Measurements from ENCODE around the gene PYROXD2. TPM values are rescaled to one million over a fixed set of nuclear protein-coding genes. Genes with fewer than 3 reads are reported as not detected.

PYROXD2 gene
- total RNA-seq, 1 experiment from 2014 or later: 2.3 TPM

- intact Hi-C loops (cut with micrococcal nuclease; ENCODE audit: unreplicated experiment): no loop called here
These were observed 25.6 kb downstream of the PYROXD2 start for GRCh38 chr10:98389398-98389797.

GRCh38 chr10:98388101-98388655 is 26.8 kb downstream of the PYROXD2 start:
- DNase-seq (ENCODE audit: low read depth, low spot score): no peak
- Histone ChIP-seq H3K27ac (ENCODE audit: low read length) (no peak overlapping the region), H3K27me3 (ENCODE audit: control insufficient read depth, insufficient read depth, low read length) (peaks cover 5% of the 10 kb centered on the region; the same call in 1 of the 2 replicates), H3K4me3 (ENCODE audit: low read depth in 2 of 2, low read length in 2 of 2) (no peak overlapping the region), H3K4me1 (ENCODE audit: control insufficient read depth, insufficient read depth, low read length) (no peaks in the 10 kb centered on the region), H3K36me3 (ENCODE audit: control insufficient read depth, insufficient read depth, low read length) (no peaks in the 10 kb centered on the region), H3K9me3 (ENCODE audit: control insufficient read depth, insufficient read depth, low read depth, low read length) (no peaks in the 10 kb centered on the region)
- no TSS peak for BruUV-seq (replicated peaks)
- intact Hi-C loops (cut with micrococcal nuclease; ENCODE audit: unreplicated experiment) (no loop called here), in situ Hi-C loops (cut with HindIII; ENCODE audit: low pct_unique_long_range_greater_than_20kb, low sequenced_read_pairs) (no loop called here)
- TF ChIP-seq TCF7L2 (IDR thresholded peaks at IDR 0.05; ENCODE audit: low read depth, low read length): no peak
- no peak for TF ChIP-seq CTCF (IDR thresholded peaks at IDR 0.05)
- TF ChIP-seq SIN3A (IDR thresholded peaks at IDR 0.05; ENCODE audit: borderline replicate concordance, insufficient read depth, low read depth, low read length): no peak
- TF ChIP-seq REST (IDR thresholded peaks at IDR 0.05; ENCODE audit: insufficient read depth in 1 of 2, low read depth in 2 of 2, low read length in 1 of 2): no peak
- no peak for TF ChIP-seq POLR2AphosphoS5 (IDR thresholded peaks at IDR 0.05; ENCODE audit: low read depth, low read length)
- ChIA-PET POLR2A (no interaction called here), CTCF (interaction anchor here (1.3 kb wide), 1 partner anchor 79 kb away, joined by 5 read pairs; no protein-coding TSS in a partner anchor)
- ATAC-seq: 0 out of 2 replicates have a peak, but pooled peaks have one; percentile 35

More at GRCh38 chr10:98389398-98389797, 25.6 kb downstream of the PYROXD2 start:
- Histone ChIP-seq H3K9me3 (ENCODE audit: control insufficient read depth, insufficient read depth, low read depth, low read length) (no peaks in the 10 kb centered on the region), H3K4me3 (ENCODE audit: low read depth in 2 of 2, low read length in 2 of 2) (no peak overlapping the region), H3K27me3 (ENCODE audit: control insufficient read depth, insufficient read depth, low read length) (peaks cover 5% of the 10 kb centered on the region; the same call in 1 of the 2 replicates), H3K27ac (ENCODE audit: low read length) (no peak overlapping the region), H3K4me1 (ENCODE audit: control insufficient read depth, insufficient read depth, low read length) (no peaks in the 10 kb centered on the region), H3K36me3 (ENCODE audit: control insufficient read depth, insufficient read depth, low read length) (no peaks in the 10 kb centered on the region)
- no peak for ATAC-seq
- in situ Hi-C loops (cut with HindIII; ENCODE audit: low pct_unique_long_range_greater_than_20kb, low sequenced_read_pairs): no loop called here
- no TSS peak for BruUV-seq (replicated peaks)
- no peak for DNase-seq (ENCODE audit: low read depth, low spot score)
- no peak for TF ChIP-seq POLR2AphosphoS5 (IDR thresholded peaks at IDR 0.05; ENCODE audit: low read depth, low read length)
- no peak for TF ChIP-seq TCF7L2 (IDR thresholded peaks at IDR 0.05; ENCODE audit: low read depth, low read length)
- TF ChIP-seq REST (IDR thresholded peaks at IDR 0.05; ENCODE audit: insufficient read depth in 1 of 2, low read depth in 2 of 2, low read length in 1 of 2): no peak
- TF ChIP-seq CTCF (IDR thresholded peaks at IDR 0.05): no peak
- TF ChIP-seq SIN3A (IDR thresholded peaks at IDR 0.05; ENCODE audit: borderline replicate concordance, insufficient read depth, low read depth, low read length): no peak
- POLR2A ChIA-PET: no interaction called here
- CTCF ChIA-PET: interaction anchor here (1.3 kb wide), 1 partner anchor 81 kb away, joined by 5 read pairs; no protein-coding TSS in a partner anchor
